Measurements from ENCODE around the gene UGT1A10.
A peak's percentile ranks its signal among the peaks of the same experiment; 100 is the strongest.

The UGT1A10 gene

DNA sequence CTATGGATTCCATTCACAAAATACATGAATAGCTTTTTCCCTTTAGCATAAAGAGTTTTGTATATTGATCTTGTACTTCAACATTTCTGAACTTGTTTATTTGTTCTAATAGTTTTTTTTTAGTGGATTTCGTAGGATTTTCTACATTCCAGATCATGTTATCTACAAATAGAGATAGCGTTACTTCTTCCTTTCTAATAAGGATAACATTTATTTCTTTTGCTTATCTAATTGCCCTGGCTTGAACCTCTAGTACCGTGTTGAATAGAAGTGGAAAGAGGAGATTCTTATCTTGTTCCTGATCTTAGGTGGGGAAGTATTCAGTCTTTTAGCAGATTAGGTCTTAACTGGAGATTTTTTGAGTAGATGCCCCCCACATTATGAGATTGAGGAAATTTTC is 66.0 kb downstream of the UGT1A10 start:
- TF ChIP-seq, protein P1, sequence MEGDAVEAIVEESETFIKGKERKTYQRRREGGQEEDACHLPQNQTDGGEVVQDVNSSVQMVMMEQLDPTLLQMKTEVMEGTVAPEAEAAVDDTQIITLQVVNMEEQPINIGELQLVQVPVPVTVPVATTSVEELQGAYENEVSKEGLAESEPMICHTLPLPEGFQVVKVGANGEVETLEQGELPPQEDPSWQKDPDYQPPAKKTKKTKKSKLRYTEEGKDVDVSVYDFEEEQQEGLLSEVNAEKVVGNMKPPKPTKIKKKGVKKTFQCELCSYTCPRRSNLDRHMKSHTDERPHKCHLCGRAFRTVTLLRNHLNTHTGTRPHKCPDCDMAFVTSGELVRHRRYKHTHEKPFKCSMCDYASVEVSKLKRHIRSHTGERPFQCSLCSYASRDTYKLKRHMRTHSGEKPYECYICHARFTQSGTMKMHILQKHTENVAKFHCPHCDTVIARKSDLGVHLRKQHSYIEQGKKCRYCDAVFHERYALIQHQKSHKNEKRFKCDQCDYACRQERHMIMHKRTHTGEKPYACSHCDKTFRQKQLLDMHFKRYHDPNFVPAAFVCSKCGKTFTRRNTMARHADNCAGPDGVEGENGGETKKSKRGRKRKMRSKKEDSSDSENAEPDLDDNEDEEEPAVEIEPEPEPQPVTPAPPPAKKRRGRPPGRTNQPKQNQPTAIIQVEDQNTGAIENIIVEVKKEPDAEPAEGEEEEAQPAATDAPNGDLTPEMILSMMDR (IDR thresholded peaks at IDR 0.05; ENCODE audit: low read depth, low read length, missing control alignments), result no peak

DNA sequence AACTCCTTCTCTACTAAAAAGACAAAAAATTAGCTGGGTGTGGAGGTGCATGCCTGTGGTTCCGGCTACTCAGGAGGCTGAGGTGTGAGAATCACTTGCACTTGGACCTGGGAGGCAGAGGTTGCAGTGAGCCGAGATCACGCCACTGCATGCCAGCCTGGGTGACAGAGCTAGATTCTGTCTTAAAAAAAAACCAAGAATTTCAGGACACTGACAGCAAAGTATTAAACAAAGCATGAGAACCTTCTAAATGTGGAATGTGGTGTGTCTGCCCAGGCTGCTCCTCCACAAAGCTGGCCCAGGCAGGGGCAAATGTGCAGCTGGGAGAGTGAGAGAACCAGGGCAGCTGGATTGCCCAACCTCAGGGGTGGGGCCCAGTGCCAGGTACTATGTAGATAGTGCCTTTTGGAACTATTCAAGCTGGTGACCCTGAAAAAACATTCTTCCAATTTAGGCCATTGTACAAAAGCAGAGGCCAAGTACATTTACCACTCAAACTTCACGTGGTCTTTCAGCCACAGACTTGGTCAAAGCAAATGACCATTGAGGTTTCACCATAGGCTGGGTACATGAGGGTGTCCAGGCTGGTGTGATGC is 69.8 kb downstream of the UGT1A10 start:
- H3K4me3 ChIP-seq (replicated peaks; ENCODE audit: low read depth, low read length), result no peak overlapping the region
- TF ChIP-seq, protein P1 (IDR thresholded peaks at IDR 0.05; ENCODE audit: low read depth, low read length, missing control alignments), result no peak
- DNase-seq (ENCODE audit: extremely low read depth, low read depth), result no peak

More for the DNA sequence above, 66.0 kb downstream of the UGT1A10 start:
- H3K4me3 ChIP-seq (replicated peaks; ENCODE audit: low read depth, low read length), result no peak overlapping the region
- DNase-seq (ENCODE audit: extremely low read depth, low read depth), result no peak

DNA sequence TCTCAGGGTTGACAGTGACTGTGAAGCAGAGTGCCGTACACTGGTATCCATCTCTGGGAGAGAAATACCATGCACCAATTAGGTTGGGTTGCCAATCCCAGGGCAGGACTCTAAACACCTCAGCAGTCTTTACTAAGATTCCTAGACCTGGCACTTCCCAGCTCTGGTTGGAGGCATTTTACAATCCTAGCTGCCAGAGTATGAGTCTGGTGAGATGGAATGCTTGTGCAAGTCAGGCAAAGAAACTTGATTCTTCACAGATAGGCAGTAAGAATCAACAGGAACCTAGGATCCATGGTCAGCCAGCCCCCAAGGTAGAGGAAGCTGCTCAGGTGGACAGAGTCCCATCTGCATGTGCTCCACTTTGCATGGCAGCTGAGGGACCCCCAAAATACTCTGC is 70.5 kb downstream of the UGT1A10 start:
- no peak for DNase-seq (ENCODE audit: extremely low read depth, low read depth)
- TF ChIP-seq, protein P1 (IDR thresholded peaks at IDR 0.05; ENCODE audit: low read depth, low read length, missing control alignments), result no peak
- no peak overlapping the region for H3K4me3 ChIP-seq (replicated peaks; ENCODE audit: low read depth, low read length)

DNA sequence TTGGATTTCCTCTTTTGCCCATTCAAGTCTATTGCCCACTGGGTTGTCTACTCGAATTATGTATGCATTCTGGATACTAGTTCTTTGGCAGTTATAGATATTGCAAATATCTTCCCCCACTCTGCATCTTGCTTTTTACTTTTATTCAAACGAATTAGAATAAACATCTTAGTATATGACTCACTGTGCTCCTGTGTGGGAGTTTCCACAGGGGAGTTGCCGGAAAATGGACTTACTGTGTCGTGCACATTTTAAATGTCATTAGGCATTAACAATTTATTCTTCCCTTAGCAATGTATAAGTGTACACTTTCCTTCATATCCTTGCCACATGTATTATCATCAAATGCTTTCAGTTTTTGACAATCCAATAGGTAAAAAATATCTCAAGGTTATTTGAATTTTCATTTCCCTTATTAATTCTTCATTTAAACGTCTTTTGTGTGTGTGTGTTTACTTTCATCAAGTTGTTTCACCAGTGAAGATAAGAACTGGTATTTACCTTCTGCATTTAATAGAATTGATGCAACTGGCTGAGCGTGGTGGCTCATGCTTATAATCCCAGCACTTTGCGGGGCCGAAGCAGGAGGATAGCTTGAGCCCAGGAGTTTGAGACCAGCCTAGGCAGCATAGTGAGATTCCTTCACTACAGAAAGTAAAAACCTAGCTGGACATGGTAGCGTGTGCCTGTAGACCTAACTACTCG is 71.8 kb downstream of the UGT1A10 start:
- no peak overlapping the region for H3K4me3 ChIP-seq (replicated peaks; ENCODE audit: low read depth, low read length)
- TF ChIP-seq, protein P1 (IDR thresholded peaks at IDR 0.05; ENCODE audit: low read depth, low read length, missing control alignments), result no peak
- DNase-seq (ENCODE audit: extremely low read depth, low read depth), result no peak

DNA sequence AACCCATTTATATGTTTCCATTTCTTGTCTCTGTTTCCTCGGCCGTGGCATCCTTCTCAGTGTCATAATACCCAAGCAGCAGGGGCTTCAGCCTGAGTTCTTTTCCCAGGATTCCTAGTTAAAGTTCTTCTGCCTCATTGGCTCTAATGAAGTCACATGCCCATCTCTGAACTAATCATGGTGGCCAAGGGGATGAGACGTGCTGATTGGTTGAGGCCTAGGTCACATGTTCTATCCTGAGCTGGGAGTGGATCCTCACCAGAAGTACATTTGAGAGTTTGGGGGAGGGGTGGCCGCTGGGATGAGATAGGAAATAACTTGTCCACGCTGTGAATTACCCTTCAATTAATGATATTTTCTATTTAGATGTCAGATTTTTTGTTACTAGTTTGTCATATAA is 72.7 kb downstream of the UGT1A10 start:
- TF ChIP-seq, protein P1 (IDR thresholded peaks at IDR 0.05; ENCODE audit: low read depth, low read length, missing control alignments), result no peak
- H3K4me3 ChIP-seq (replicated peaks; ENCODE audit: low read depth, low read length), result no peak overlapping the region
- no peak for DNase-seq (ENCODE audit: extremely low read depth, low read depth)

DNA sequence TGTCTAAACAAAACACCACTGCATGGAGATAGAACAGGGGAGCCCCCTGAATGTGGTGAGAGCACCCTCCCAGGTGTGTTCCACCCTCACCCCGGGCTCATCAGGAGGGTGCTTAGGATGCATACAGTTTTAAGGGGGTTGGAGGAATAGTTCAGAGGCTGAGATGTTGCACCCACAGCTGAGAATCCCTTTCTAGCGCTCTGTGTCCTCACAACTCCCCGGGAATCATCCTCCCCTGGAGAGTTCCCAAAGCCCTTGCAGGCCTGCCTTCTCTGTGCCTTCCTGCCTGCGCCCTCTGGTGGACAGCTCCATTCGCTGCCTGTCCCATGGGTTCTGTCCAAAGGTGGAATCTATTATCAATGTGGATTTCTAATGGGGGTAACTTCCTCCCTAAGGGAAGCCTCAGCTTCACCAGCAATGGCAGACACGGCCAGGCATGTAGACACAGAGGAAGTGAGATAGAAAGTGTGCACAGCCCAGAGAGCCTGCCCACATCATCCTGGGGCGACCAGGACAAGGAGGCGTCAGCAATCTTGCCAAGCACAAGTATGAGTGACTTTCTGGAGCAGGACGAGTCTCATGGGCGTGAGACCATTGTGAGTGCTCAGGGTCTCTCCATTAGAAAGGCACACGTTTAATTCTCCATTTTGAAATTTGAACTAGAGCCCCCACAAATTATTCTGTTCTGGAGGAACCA is 75.2 kb downstream of the UGT1A10 start:
- peak; percentile 47 for DNase-seq (ENCODE audit: extremely low read depth, low read depth)

More for the DNA sequence above, 75.2 kb downstream of the UGT1A10 start:
- TF ChIP-seq, protein P1 (IDR thresholded peaks at IDR 0.05; ENCODE audit: low read depth, low read length, missing control alignments), result peak; percentile 97
- H3K4me3 ChIP-seq (replicated peaks; ENCODE audit: low read depth, low read length), result no peak overlapping the region
